ENCODE measurements around the gene NFE2L2.
"Not testable (repeated sequence)": the region's sequence is repeated elsewhere in the genome, so short reads cannot be mapped to it uniquely, and the experiment has no call there.

Gene NFE2L2

GRCh38 chr2:177264693-177265587 lies at the start of gene NFE2L2:
Gene NFE2L2 (minus strand): TSS chr2:177264727. CDS start chr2:177264576, 151 bp downstream.
- peak; percentile 91 to 93 for DNase-seq

- DNase-seq = no peak
Measured at GRCh38 chr2:177314194-177314593, 49.7 kb upstream of the NFE2L2 start.

- no peak for DNase-seq
Measured at GRCh38 chr2:177313162-177313781, 48.7 kb upstream of the NFE2L2 start.

GRCh38 chr2:177312562-177312961 lies 48.0 kb upstream of the NFE2L2 start:
- no peak for DNase-seq

- DNase-seq = not testable (repeated sequence)
Measured at GRCh38 chr2:177309672-177310309, 45.3 kb upstream of the NFE2L2 start.

GRCh38 chr2:177306550-177306949 lies 42.0 kb upstream of the NFE2L2 start:
- DNase-seq = no peak

- DNase-seq = no peak
Measured at GRCh38 chr2:177303939-177304338, 39.4 kb upstream of the NFE2L2 start.

- DNase-seq = no peak
Measured at GRCh38 chr2:177302552-177302951, 38.0 kb upstream of the NFE2L2 start.

- DNase-seq = no peak
Measured at GRCh38 chr2:177298191-177298590, 33.7 kb upstream of the NFE2L2 start.

- DNase-seq = no peak
Measured at GRCh38 chr2:177296040-177296439, 31.5 kb upstream of the NFE2L2 start.

GRCh38 chr2:177295484-177295883 lies 31.0 kb upstream of the NFE2L2 start:
- DNase-seq = no peak

GRCh38 chr2:177291701-177292100 lies 27.2 kb upstream of the NFE2L2 start:
- peak in 1 of 2 donors; percentile 12 for DNase-seq

- peak in 1 of 2 donors; percentile 3 for DNase-seq
Measured at GRCh38 chr2:177289824-177290628, 25.5 kb upstream of the NFE2L2 start.

- no peak for DNase-seq
Measured at GRCh38 chr2:177287814-177288213, 23.3 kb upstream of the NFE2L2 start.

- DNase-seq = no peak
Measured at GRCh38 chr2:177285892-177286715, 21.6 kb upstream of the NFE2L2 start.

GRCh38 chr2:177284531-177284930 lies 20.0 kb upstream of the NFE2L2 start:
- DNase-seq = no peak

GRCh38 chr2:177283906-177284305 lies 19.4 kb upstream of the NFE2L2 start:
- DNase-seq = no peak

GRCh38 chr2:177282787-177283572 lies 18.5 kb upstream of the NFE2L2 start:
- DNase-seq = no peak

- DNase-seq = no peak
Measured at GRCh38 chr2:177282181-177282641, 17.7 kb upstream of the NFE2L2 start.

- no peak for DNase-seq
Measured at GRCh38 chr2:177281400-177282180, 17.1 kb upstream of the NFE2L2 start.

All from stimulated activated CD4-positive, alpha-beta T cell treated with anti-CD3 and anti-CD28 coated beads, Interleukin-2, amount 100 ng/mL, for 48 hours (primary cell).